ENCODE data around the gene PPP1R3C. TPM values are rescaled to one million over a fixed set of nuclear protein-coding genes. Genes with fewer than 3 reads are reported as not detected.

PPP1R3C gene
- total and polyA plus RNA-seq, 9 donors: 78.2 to 166 (median 120) TPM

- no peaks in the 10 kb centered on the region for H3K36me3 ChIP-seq (ENCODE audit: control insufficient read depth, insufficient read depth, low read length)
- H3K9me3 ChIP-seq (replicated peaks; ENCODE audit: control insufficient read depth, low read depth, low read length): peaks cover 3% of the 10 kb centered on the region
- H3K27me3 ChIP-seq (ENCODE audit: control insufficient read depth, insufficient read depth, low read length): no peaks in the 10 kb centered on the region
- H3K27ac ChIP-seq (ENCODE audit: low read length): no peak overlapping the region
- no peak overlapping the region for H3K4me3 ChIP-seq (ENCODE audit: low read length)
- 88% methylated on average over 3 of the region's 4 CpGs for WGBS (ENCODE audit: insufficient coverage)
- H3K4me1 ChIP-seq (ENCODE audit: control insufficient read depth, insufficient read depth, low read length): peaks cover 14% of the 10 kb centered on the region
- DNase-seq: no peak
Observed at GRCh38 chr10:91602868-91603568, 29.9 kb downstream of the PPP1R3C start.

DNA sequence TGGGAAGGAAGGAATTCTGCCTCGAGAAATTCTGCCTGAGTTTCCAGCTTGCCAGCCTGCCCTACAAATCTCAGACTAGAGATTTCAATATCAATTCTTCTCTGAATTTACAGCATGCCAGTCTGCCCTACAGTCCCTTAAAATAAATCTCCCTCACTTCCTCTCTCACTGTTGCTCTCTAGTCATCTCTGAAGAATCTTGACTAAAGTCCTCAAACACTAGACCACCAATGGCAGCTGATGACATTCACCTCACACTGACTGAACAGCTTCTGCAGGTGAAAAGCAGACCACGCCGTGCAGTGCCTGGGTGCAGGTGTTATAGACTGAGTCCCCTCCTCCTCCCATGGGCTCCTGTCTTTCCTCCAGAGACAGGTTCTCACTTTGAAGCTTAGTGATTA is 30.4 kb downstream of the PPP1R3C start:
- no peak overlapping the region for H3K27ac ChIP-seq (ENCODE audit: low read length)
- H3K36me3 ChIP-seq (ENCODE audit: control insufficient read depth, insufficient read depth, low read length): no peaks in the 10 kb centered on the region
- H3K4me1 ChIP-seq (ENCODE audit: control insufficient read depth, insufficient read depth, low read length): peaks cover 12% of the 10 kb centered on the region
- peaks cover 3% of the 10 kb centered on the region for H3K9me3 ChIP-seq (replicated peaks; ENCODE audit: control insufficient read depth, low read depth, low read length)
- H3K4me3 ChIP-seq (ENCODE audit: low read length): no peak overlapping the region
- no peaks in the 10 kb centered on the region for H3K27me3 ChIP-seq (ENCODE audit: control insufficient read depth, insufficient read depth, low read length)
- DNase-seq: no peak
- 89% methylated on average over 2 of the region's 3 CpGs for WGBS (ENCODE audit: insufficient coverage)

DNA sequence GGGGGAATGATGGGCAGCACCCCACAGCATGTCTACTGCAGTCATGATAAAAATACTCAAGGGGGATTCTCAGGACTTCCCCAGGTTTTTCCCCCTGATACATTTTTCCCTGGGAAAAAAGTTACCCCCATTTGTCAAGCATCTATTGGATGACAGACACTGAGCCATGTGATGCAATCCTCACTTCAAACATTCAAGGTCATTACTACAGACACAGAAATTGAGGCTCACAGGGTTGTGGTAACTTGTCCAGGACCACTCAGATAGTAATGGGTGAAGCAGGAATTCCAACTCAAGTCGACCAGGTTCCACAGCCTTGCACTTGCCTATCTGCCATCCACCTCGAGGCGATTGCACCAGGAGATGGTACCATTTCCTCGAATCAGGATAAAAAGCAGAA is 31.7 kb downstream of the PPP1R3C start:
- Histone ChIP-seq H3K4me3 (ENCODE audit: low read length) (no peak overlapping the region), H3K9me3 (replicated peaks; ENCODE audit: control insufficient read depth, low read depth, low read length) (peaks cover 3% of the 10 kb centered on the region), H3K4me1 (ENCODE audit: control insufficient read depth, insufficient read depth, low read length) (peaks cover 18% of the 10 kb centered on the region), H3K27me3 (ENCODE audit: control insufficient read depth, insufficient read depth, low read length) (no peaks in the 10 kb centered on the region), H3K27ac (ENCODE audit: low read length) (no peak overlapping the region), H3K36me3 (ENCODE audit: control insufficient read depth, insufficient read depth, low read length) (no peaks in the 10 kb centered on the region)
- WGBS (ENCODE audit: insufficient coverage): 78% methylated on average over 4 of the region's 4 CpGs
- no peak for DNase-seq

- Histone ChIP-seq H3K4me1 (ENCODE audit: control insufficient read depth, insufficient read depth, low read length) (peaks cover 29% of the 10 kb centered on the region), H3K9me3 (replicated peaks; ENCODE audit: control insufficient read depth, low read depth, low read length) (no peaks in the 10 kb centered on the region), H3K36me3 (ENCODE audit: control insufficient read depth, insufficient read depth, low read length) (no peaks in the 10 kb centered on the region), H3K4me3 (ENCODE audit: low read length) (no peak overlapping the region), H3K27me3 (ENCODE audit: control insufficient read depth, insufficient read depth, low read length) (no peaks in the 10 kb centered on the region), H3K27ac (ENCODE audit: low read length) (no peak overlapping the region)
- 33% methylated on average over 1 of the region's 6 CpGs for WGBS (ENCODE audit: insufficient coverage)
- no peak for DNase-seq
Observed at GRCh38 chr10:91598211-91598977, 34.5 kb downstream of the PPP1R3C start.

- DNase-seq: peak; percentile 62
- Histone ChIP-seq H3K9me3 (replicated peaks; ENCODE audit: control insufficient read depth, low read depth, low read length) (no peaks in the 10 kb centered on the region), H3K4me1 (ENCODE audit: control insufficient read depth, insufficient read depth, low read length) (peaks cover 40% of the 10 kb centered on the region), H3K27me3 (ENCODE audit: control insufficient read depth, insufficient read depth, low read length) (no peaks in the 10 kb centered on the region), H3K36me3 (ENCODE audit: control insufficient read depth, insufficient read depth, low read length) (no peaks in the 10 kb centered on the region), H3K4me3 (ENCODE audit: low read length) (no peak overlapping the region), H3K27ac (ENCODE audit: low read length) (peak overlapping the region; percentile 32)
- 55% methylated on average over 5 of the region's 7 CpGs for WGBS (ENCODE audit: insufficient coverage)
Observed at GRCh38 chr10:91597197-91597881, 35.5 kb downstream of the PPP1R3C start.

- H3K4me1 ChIP-seq (ENCODE audit: control insufficient read depth, insufficient read depth, low read length): peaks cover 43% of the 10 kb centered on the region
- H3K9me3 ChIP-seq (replicated peaks; ENCODE audit: control insufficient read depth, low read depth, low read length): no peaks in the 10 kb centered on the region
- H3K4me3 ChIP-seq (ENCODE audit: low read length): no peak overlapping the region
- H3K36me3 ChIP-seq (ENCODE audit: control insufficient read depth, insufficient read depth, low read length): no peaks in the 10 kb centered on the region
- WGBS (ENCODE audit: insufficient coverage): no CpG with 5 or more reads among the region's 1 CpG
- DNase-seq: peak; percentile 42
- no peaks in the 10 kb centered on the region for H3K27me3 ChIP-seq (ENCODE audit: control insufficient read depth, insufficient read depth, low read length)
- peak overlapping the region; percentile 32 for H3K27ac ChIP-seq (ENCODE audit: low read length)
Observed at GRCh38 chr10:91596825-91597196, 36.1 kb downstream of the PPP1R3C start.

- no CpG with 5 or more reads among the region's 2 CpGs for WGBS (ENCODE audit: insufficient coverage)
- Histone ChIP-seq H3K4me3 (ENCODE audit: low read length) (no peak overlapping the region), H3K4me1 (ENCODE audit: control insufficient read depth, insufficient read depth, low read length) (peaks cover 70% of the 10 kb centered on the region), H3K27ac (ENCODE audit: low read length) (peak overlapping the region; percentile 25), H3K36me3 (ENCODE audit: control insufficient read depth, insufficient read depth, low read length) (no peaks in the 10 kb centered on the region), H3K9me3 (replicated peaks; ENCODE audit: control insufficient read depth, low read depth, low read length) (no peaks in the 10 kb centered on the region), H3K27me3 (ENCODE audit: control insufficient read depth, insufficient read depth, low read length) (no peaks in the 10 kb centered on the region)
- no peak for DNase-seq
Observed at GRCh38 chr10:91593834-91594233, 39.0 kb downstream of the PPP1R3C start.

GRCh38 chr10:91593366-91593765 is 39.5 kb downstream of the PPP1R3C start:
- Histone ChIP-seq H3K4me3 (ENCODE audit: low read length) (no peak overlapping the region), H3K27ac (ENCODE audit: low read length) (peak overlapping the region; percentile 94), H3K9me3 (replicated peaks; ENCODE audit: control insufficient read depth, low read depth, low read length) (no peaks in the 10 kb centered on the region), H3K36me3 (ENCODE audit: control insufficient read depth, insufficient read depth, low read length) (no peaks in the 10 kb centered on the region), H3K4me1 (ENCODE audit: control insufficient read depth, insufficient read depth, low read length) (peaks cover 71% of the 10 kb centered on the region), H3K27me3 (ENCODE audit: control insufficient read depth, insufficient read depth, low read length) (no peaks in the 10 kb centered on the region)
- no peak for DNase-seq
- WGBS (ENCODE audit: insufficient coverage): 86% methylated on average over 5 of the region's 8 CpGs

DNA sequence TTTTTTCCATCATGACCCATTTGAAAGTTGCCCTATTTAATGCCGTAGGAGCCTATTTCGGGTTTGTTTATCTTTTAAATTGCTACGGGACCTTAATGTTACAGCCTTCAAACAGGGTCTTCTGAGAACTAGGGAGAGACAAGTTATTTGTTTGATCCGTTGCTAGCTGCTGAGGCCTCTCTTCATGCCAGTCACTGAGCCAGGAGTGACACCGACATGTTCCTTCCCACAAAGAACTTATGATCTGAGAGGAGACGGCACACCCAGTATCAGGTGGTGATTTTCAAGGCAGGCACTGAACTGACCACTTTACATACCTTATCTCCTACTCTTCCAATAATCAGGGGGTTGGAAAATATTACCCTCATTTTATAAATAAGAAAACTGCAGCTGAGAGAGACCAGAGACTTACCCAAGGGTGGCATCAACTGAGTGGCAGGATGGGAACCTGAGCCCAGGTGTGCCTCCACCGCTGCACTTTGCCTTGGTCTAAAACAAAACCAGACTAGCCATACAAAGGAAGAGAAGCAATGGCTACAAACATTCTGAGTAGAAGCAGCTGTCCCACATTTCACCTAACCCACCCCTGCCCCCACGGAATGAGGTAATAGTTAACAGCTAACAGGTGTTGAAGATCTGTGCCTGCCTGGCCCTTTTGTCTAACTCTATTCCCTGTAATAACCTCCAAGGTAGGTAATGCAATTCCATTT is 40.5 kb downstream of the PPP1R3C start:
- peaks cover 71% of the 10 kb centered on the region for H3K4me1 ChIP-seq (ENCODE audit: control insufficient read depth, insufficient read depth, low read length)
- H3K36me3 ChIP-seq (ENCODE audit: control insufficient read depth, insufficient read depth, low read length): no peaks in the 10 kb centered on the region
- peak; percentile 51 for DNase-seq
- peak overlapping the region; percentile 94 for H3K27ac ChIP-seq (ENCODE audit: low read length)
- no peaks in the 10 kb centered on the region for H3K9me3 ChIP-seq (replicated peaks; ENCODE audit: control insufficient read depth, low read depth, low read length)
- WGBS (ENCODE audit: insufficient coverage): 33% methylated on average over 1 of the region's 8 CpGs
- H3K4me3 ChIP-seq (ENCODE audit: low read length): no peak overlapping the region
- H3K27me3 ChIP-seq (ENCODE audit: control insufficient read depth, insufficient read depth, low read length): no peaks in the 10 kb centered on the region

DNA sequence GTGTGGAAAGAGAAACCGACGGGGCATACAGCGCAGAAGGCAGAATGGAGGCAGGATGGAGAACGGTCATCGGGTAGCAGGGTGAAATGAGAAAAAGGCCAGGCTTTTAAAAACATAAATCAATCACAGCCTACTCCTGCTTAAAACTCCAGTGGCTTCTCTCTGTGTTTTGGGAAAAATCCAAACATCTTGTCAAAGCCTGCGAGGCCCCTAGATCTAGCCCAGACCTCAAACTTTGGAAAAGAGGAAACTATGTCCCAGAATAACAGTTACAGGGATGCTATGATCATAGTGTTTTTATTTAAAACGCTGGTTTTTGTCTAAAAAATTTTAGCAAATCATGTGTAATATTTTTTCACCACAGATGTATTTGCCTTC is 41.1 kb downstream of the PPP1R3C start:
- Histone ChIP-seq H3K27ac (ENCODE audit: low read length) (peak overlapping the region; percentile 94), H3K4me1 (ENCODE audit: control insufficient read depth, insufficient read depth, low read length) (peaks cover 66% of the 10 kb centered on the region), H3K4me3 (ENCODE audit: low read length) (no peak overlapping the region), H3K27me3 (ENCODE audit: control insufficient read depth, insufficient read depth, low read length) (no peaks in the 10 kb centered on the region), H3K9me3 (replicated peaks; ENCODE audit: control insufficient read depth, low read depth, low read length) (no peaks in the 10 kb centered on the region), H3K36me3 (ENCODE audit: control insufficient read depth, insufficient read depth, low read length) (no peaks in the 10 kb centered on the region)
- no CpG with 5 or more reads among the region's 7 CpGs for whole genome bisulfite sequencing (ENCODE audit: insufficient coverage)
- peak; percentile 61 for DNase-seq
